Mesodermal cell (in vitro differentiated cells): ENCODE measurements around the gene SLC29A4.
"Not testable (repeated sequence)": the region's sequence is repeated elsewhere in the genome, so short reads cannot be mapped to it uniquely, and the experiment has no call there.

Experiments
- H3K27ac ChIP-seq: 2 replicates; pipeline ENCODE4 v1.7.0; 2013; ENCODE audit warnings: mild to moderate bottlenecking, low read depth, low read length, moderate library complexity; ENCODE audit not compliant: severe bottlenecking
- H3K36me3 ChIP-seq: 2 replicates; pipeline ENCODE4 v1.7.1; 2013; ENCODE audit warnings: mild to moderate bottlenecking, low read length, moderate library complexity; ENCODE audit not compliant: control insufficient read depth, insufficient read depth
- H3K4me1 ChIP-seq: one replicate; pipeline ENCODE4 v1.7.1; 2013; ENCODE audit warnings: mild to moderate bottlenecking, low read length; ENCODE audit not compliant: insufficient read depth, control insufficient read depth, poor library complexity, severe bottlenecking
- H3K4me3 ChIP-seq: 2 replicates; pipeline ENCODE4 v1.7.0; 2013; ENCODE audit warnings: low read length, control low read depth, mild to moderate bottlenecking; ENCODE audit not compliant: insufficient read depth, poor library complexity, severe bottlenecking; ENCODE audit errors: extremely low read depth
- H3K9me3 ChIP-seq: 2 replicates; pipeline ENCODE4 v1.7.1; 2013; ENCODE audit warnings: mild to moderate bottlenecking, low read length, moderate library complexity; ENCODE audit not compliant: control insufficient read depth
- WGBS, 2 experiments: methylation state at CpG; one replicate each; pipeline ENCODE4 v1.1.5; 2013; ENCODE audit warnings: missing lambda C conversion rate in 2 of 2; ENCODE audit not compliant: insufficient coverage in 2 of 2; 5-methylcytosine and 5-hydroxymethylcytosine counted together

The SLC29A4 gene

DNA sequence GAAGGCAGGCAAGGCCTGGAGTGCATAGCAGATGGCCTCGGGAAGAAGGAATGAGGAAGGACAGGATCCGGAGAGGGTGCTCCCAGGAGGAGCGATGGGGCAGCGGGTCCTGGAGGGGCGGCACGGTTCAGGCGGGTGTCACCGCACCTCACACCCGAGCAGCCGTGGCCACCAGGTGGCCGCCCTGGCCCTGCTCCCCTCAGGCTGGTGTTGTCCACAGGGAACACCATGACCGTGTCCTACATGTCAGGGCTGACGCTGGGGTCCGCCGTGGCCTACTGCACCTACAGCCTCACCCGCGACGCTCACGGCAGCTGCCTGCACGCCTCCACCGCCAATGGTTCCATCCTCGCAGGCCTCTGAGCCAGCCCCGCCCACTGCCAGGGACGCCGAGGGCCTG, 19.8 kb downstream of the SLC29A4 start:
- WGBS, 2 experiments = 91 to 93% methylated on average over 23 to 25 of the region's 25 CpGs
- Histone ChIP-seq H3K4me3 (no peak overlapping the region), H3K4me1 (no peaks in the 10 kb centered on the region), H3K27ac (no peak overlapping the region), H3K9me3 (no peaks in the 10 kb centered on the region), H3K36me3 (peaks cover 14% of the 10 kb centered on the region)

DNA sequence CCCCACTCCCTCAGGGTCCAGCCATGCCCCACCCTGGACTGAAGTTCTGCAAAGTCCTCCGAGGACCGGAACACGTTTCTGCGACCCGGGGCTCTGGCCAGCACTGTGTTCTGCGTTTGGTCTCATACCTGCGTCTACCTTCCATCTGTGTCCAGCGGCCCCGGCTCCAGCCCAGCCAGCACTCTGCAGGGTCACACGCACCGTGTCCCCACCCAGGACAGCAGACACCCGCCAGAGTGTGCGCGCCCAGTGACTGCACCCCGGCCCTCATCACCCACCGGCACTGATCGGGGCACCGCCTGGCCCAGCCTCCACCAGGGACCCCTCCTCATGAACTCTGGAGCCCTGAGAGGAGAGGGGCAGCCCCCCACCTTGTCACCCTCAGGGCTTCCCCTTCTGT, 20.3 kb downstream of the SLC29A4 start:
- H3K27ac ChIP-seq = no peak overlapping the region
- no peak overlapping the region for H3K4me3 ChIP-seq
- H3K4me1 ChIP-seq = no peaks in the 10 kb centered on the region
- no peaks in the 10 kb centered on the region for H3K9me3 ChIP-seq
- peaks cover 19% of the 10 kb centered on the region for H3K36me3 ChIP-seq
- WGBS, 2 experiments = 95 to 98% methylated on average over 10 to 17 of the region's 18 CpGs

DNA sequence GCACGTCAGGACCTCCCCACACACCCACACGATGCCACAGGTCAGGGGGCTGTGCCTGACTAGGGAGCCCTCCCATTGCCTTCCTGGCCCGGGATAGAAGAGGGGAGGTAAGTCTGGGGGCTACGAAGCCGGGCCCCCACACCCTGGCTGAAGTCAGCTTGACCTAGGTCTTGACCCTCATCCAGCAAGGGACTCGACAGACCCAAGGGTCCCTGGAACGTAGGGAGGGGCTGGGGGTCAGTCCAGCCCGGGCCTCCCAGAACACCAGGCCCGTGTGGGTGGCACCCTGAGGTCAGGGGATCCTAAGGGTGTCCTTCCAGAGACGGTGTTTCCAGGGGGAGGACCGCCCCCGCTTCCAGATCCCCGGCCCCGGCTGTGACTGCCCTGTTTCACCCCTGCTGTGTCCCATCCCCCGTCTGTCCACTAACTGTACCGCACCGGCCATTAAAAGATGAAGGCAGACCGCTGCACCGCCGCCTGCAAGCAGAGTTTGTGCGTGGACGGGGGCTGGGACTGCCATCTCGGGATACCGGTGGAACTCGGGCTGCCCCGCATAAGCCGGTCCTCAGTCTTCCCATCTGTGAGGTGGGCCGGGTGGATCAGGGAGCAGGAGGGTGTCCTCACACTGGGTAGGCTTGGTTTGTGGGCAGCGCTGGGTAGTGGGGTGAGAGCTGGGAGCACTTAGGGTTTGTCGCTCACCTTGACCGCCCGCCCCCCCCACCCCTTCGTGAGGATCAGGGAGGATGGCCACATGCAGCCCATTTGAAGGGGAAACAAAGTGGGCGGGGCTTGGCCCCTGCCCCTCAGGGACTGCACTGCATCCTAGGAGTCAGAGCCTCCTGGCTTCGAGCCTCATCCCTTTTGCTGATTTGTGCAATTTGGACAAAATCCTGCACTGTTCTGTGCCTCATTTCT, 21.1 kb downstream of the SLC29A4 start:
- WGBS, 2 experiments = 92 to 95% methylated on average over 28 to 30 of the region's 35 CpGs
- peaks cover 24% of the 10 kb centered on the region for H3K36me3 ChIP-seq

DNA sequence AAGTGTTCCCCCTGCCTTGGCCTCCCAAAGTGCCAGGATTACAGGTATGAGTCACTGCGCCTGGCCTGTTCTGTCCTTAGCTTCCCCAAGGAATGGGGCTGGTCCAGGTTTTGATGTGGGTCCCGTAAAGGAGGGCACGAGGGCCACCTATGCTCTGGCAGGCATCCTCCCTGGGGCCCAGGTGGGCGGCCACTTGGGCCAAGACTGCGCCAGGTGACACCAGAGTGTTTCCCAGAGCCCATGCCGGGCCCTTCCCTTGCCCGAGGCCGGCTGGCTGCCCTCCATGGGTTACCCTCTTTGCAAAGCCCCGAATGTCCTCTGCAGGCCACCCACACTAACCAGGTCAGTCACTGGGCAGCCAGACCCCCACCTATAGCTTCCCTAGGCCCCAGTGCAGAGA, 22.3 kb downstream of the SLC29A4 start:
- not testable (repeated sequence) for H3K4me3 ChIP-seq, H3K4me1 ChIP-seq, H3K27ac ChIP-seq, H3K9me3 ChIP-seq
- 86 to 93% methylated on average over 8 to 9 of the region's 9 CpGs for WGBS, 2 experiments
- peaks cover 24% of the 10 kb centered on the region for H3K36me3 ChIP-seq

More for the DNA sequence above, 21.1 kb downstream of the SLC29A4 start:
- Histone ChIP-seq H3K4me3 (no peak overlapping the region), H3K27ac (no peak overlapping the region), H3K9me3 (no peaks in the 10 kb centered on the region), H3K4me1 (no peaks in the 10 kb centered on the region)

DNA sequence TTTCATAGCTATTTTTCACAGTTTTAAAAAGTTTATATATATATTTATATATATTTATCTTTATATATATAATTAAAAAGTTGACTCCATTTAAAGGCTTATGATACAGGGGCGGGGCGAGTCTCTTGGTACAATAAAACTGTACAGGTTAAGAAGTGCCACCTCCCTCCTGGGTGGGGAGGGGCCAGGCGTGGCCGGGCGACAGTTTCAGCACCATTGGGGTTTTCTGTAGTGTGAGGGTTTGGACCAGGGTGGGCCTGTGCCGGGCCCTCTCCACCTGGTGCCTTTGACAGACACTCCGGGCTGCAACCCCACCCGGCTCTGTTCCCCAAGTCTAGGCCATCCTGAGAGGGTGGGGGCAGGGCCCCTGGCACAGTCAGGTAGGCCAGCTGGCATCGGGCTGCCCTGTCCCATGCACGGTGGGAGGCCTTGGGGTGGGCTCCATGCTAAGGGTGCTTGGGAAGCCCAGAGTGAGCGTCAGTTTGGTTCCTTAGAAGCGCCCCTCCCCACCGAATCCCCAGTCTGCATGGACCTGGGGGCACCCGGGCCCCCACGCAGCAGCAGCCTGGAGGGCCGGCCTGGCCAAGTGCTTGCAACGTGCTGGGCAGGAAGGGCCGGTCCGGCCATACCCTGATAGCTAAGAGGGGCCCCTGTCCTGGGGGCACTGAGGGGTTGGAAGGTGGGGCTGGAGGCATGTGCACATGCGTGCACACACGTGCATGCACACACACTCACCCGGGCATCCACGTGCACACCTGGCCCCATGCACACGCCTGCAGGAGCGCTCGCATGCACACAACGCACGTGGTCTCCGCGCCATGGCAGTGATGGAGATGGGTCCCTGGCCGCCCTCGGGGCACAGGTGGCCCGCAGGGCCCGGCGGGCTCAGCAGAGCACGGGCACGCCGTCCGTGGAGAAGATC, 24.7 kb downstream of the SLC29A4 start:
- H3K27ac ChIP-seq, H3K4me3 ChIP-seq, H3K9me3 ChIP-seq, H3K4me1 ChIP-seq: not testable (repeated sequence)
- peaks cover 41% of the 10 kb centered on the region for H3K36me3 ChIP-seq
- 92 to 97% methylated on average over 22 to 37 of the region's 39 CpGs for WGBS, 2 experiments

DNA sequence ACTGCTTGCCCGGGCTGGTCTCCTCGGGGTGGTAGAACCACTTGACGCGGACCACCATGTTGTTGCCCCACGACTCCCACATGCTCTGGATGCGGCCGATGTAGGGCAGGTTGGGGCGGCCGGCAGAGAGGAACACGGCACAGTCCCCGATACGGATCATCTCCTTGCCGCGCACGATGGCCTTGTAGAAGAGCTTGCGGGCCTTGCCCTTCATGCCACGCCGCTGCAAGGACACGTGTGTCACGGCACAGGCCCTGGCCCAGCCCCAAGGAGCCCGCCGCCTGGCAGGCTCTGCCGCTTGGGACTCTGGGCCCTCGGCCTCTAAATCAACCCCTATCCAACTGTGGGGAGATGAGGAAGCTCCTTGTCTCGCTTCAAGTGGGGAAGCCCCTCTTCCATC, 26.4 kb downstream of the SLC29A4 start:
- 99 to 100% methylated on average over 17 to 18 of the region's 25 CpGs for WGBS, 2 experiments
- H3K36me3 ChIP-seq = peaks cover 44% of the 10 kb centered on the region
- no peak overlapping the region for H3K27ac ChIP-seq

DNA sequence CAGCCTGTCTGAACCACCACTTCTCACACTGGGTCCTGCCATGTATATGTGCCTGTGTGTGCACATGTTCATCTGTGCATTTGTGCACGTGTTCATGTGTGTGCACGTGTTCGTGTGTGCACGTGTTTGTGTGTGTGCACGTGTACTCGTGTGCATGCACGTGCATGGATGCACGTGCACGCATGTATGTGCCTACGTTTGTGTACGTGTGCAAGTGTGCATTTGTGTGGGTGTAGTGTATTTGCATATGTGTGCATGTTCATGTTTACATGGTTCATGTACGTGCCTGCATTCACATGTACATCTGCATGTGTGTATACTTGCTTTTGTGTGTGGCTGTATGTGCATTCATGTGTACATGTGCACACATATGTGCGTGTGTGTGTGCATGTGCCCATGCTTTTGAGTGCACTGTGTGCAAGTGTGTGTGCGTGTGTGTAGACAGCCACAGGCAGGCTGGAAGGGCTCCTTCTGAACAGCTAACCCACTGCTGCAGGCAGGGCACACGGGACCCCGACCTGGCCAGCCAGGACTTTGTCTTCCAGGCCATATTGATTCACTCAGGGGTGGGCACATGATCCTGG, 28.2 kb downstream of the SLC29A4 start:
- no peak overlapping the region for H3K4me3 ChIP-seq
- no peak overlapping the region for H3K27ac ChIP-seq
- no peaks in the 10 kb centered on the region for H3K4me1 ChIP-seq
- no peaks in the 10 kb centered on the region for H3K9me3 ChIP-seq
- peaks cover 58% of the 10 kb centered on the region for H3K36me3 ChIP-seq
- 98% methylated on average over 14 to 15 of the region's 16 CpGs for WGBS, 2 experiments

More for the DNA sequence above, 26.4 kb downstream of the SLC29A4 start:
- Histone ChIP-seq H3K4me3 (no peak overlapping the region), H3K9me3 (no peaks in the 10 kb centered on the region), H3K4me1 (no peaks in the 10 kb centered on the region)

- H3K27ac ChIP-seq, H3K4me3 ChIP-seq, H3K4me1 ChIP-seq, H3K9me3 ChIP-seq: not testable (repeated sequence)
- H3K36me3 ChIP-seq = peaks cover 55% of the 10 kb centered on the region
- 94 to 100% methylated on average over 7 to 15 of the region's 46 CpGs for WGBS, 2 experiments
These were observed 29.7 kb downstream of the SLC29A4 start for GRCh38 chr7:5312276-5313070.

DNA sequence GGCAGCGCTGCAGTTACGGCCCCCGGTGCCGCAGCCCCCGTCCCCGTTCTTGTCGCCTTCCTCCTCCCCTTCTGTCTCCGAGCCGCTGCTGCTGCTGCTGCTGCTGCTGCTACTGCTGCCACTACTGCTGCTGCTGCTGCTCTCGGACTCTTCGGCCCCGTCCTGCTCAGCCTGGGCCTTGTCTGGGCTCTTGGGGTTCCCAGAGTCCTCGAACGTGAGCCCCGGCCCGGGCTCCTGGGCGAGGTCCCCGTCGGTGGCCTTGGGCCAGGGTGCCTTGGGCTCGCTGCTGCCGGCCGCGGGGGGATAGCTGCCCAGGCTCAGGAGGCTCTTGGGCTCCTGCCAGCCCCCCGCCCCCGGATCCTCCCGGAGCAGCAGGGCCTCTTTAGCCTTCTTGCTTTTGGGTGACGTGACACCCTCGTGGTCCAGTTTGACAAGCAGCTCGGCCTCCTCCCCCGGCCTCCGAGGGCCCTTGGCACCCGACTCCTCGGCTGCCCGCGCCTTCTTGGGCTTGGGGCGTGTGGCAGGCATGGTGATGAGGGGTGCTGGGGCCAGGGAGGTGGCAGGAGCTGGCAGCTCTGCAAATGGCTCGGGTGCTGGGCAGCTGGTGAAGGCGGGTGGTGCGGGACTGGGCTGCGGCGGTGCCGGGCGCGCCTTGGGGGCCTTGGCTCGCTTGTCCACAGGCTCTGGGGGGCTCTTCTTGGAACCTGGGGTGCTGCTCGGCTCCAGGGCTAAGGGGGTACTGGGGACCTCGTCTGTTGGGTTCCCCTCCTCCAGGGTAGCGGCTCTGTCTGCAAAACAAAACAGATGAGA, 30.5 kb downstream of the SLC29A4 start:
- WGBS, 2 experiments = 97% methylated on average over 20 to 37 of the region's 48 CpGs
- not testable (repeated sequence) for H3K4me3 ChIP-seq, H3K9me3 ChIP-seq, H3K4me1 ChIP-seq, H3K27ac ChIP-seq
- peaks cover 55% of the 10 kb centered on the region for H3K36me3 ChIP-seq
